Measurements from ENCODE around the gene EXOC1.

GRCh38 chr4:55926610-55927009, 73.2 kb downstream of the EXOC1 start:
- TF ChIP-seq CTCF (IDR thresholded peaks at IDR 0.05 in 8 of 11, conservative IDR thresholded peaks at IDR 0.05 in 3 of 11) (no peak), POLR2A (IDR thresholded peaks at IDR 0.05) (no peak)

Measured in spleen (tissue), 7 donors.